Fibroblast of villous mesenchyme (primary cell): ENCODE measurements around the gene PLIN5. TPM values are rescaled to one million over a fixed set of nuclear protein-coding genes. Genes with fewer than 3 reads are reported as not detected.

Experiments used
- DNase-seq: peaks from one replicate; pipeline ENCODE4 v3.0.0-alpha.2; 2010; ENCODE audit warnings: low read depth
- H3K4me3 ChIP-seq: 2 replicates; pipeline ENCODE4 v1.5.1; 2011; ENCODE audit warnings: low read depth, mild to moderate bottlenecking, low read length
- CTCF ChIP-seq: IDR thresholded peaks from 2 replicates; pipeline ENCODE4 v1.5.1; 2012; ENCODE audit warnings: low read depth, mild to moderate bottlenecking, low read length; ENCODE audit not compliant: insufficient read depth
- total RNA-seq: library from RNA; depleted of rRNA; stranded (reverse); fragments of >200 nt; gene quantifications from 2 replicates; pipeline ENCODE4 v1.2.3, GENCODE V29; 2012

Gene PLIN5
- total RNA-seq, 1 donor: not detected

- peak; percentile 19 for DNase-seq
- H3K4me3 ChIP-seq: no peak overlapping the region
- TF ChIP-seq CTCF: no peak
These were observed 13.7 kb downstream of the PLIN5 start for GRCh38 chr19:4521170-4521887.

GRCh38 chr19:4519521-4520277 is 15.3 kb downstream of the PLIN5 start:
- no peak for DNase-seq
- TF ChIP-seq CTCF: no peak
- H3K4me3 ChIP-seq: no peak overlapping the region

- no peak for TF ChIP-seq CTCF
- no peak overlapping the region for H3K4me3 ChIP-seq
- no peak for DNase-seq
These were observed 15.9 kb downstream of the PLIN5 start for GRCh38 chr19:4519172-4519496.

GRCh38 chr19:4518345-4519171 is 16.5 kb downstream of the PLIN5 start, which contains the start of gene PLIN4:
TSS of gene PLIN4 (minus strand) at chr19:4518486. CDS start at chr19:4518272, 214 bp downstream.
- no peak within 1 kb of the TSS for H3K4me3 ChIP-seq
- no peak for TF ChIP-seq CTCF
- peak; percentile 28 for DNase-seq

GRCh38 chr19:4517451-4518057 is 17.5 kb downstream of the PLIN5 start:
- no peak for DNase-seq
- H3K4me3 ChIP-seq: no peak overlapping the region
- no peak for TF ChIP-seq CTCF

GRCh38 chr19:4516939-4517300 is 18.1 kb downstream of the PLIN5 start:
- no peak overlapping the region for H3K4me3 ChIP-seq
- no peak for DNase-seq
- TF ChIP-seq CTCF: no peak
